ENCODE results near the gene TMEM53.

DNA sequence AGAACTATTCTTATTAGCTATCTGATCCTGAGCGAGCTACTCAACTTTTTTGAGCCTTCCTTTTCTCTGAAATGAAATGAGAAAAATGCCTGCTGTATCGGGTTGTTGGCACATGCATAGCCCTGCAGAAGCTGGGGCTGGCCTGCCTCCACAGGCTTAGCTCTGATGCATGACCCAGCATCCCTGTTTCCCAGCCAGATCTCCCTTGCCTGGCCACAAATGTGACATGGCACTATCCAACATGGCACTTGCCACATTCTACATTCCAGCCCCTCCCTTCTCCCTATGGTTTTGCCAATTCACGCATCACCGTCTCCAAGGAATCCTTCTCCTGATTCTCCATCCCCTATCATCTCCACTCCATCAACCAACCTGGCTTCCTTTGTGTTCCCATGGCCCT lies 42.9 kb upstream of the TMEM53 start:
- TF ChIP-seq, protein P1, sequence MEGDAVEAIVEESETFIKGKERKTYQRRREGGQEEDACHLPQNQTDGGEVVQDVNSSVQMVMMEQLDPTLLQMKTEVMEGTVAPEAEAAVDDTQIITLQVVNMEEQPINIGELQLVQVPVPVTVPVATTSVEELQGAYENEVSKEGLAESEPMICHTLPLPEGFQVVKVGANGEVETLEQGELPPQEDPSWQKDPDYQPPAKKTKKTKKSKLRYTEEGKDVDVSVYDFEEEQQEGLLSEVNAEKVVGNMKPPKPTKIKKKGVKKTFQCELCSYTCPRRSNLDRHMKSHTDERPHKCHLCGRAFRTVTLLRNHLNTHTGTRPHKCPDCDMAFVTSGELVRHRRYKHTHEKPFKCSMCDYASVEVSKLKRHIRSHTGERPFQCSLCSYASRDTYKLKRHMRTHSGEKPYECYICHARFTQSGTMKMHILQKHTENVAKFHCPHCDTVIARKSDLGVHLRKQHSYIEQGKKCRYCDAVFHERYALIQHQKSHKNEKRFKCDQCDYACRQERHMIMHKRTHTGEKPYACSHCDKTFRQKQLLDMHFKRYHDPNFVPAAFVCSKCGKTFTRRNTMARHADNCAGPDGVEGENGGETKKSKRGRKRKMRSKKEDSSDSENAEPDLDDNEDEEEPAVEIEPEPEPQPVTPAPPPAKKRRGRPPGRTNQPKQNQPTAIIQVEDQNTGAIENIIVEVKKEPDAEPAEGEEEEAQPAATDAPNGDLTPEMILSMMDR (IDR thresholded peaks at IDR 0.05; ENCODE audit: low read length) = no peak
- no peak for TF ChIP-seq EZH2 (optimal IDR thresholded peaks at IDR 0.05; ENCODE audit: low read depth, low read length)
- no peak for TF ChIP-seq EZH2phosphoT487 (IDR thresholded peaks at IDR 0.05; ENCODE audit: low read length)

All from MM.1S (cell line).